Panc1 (cell line): ENCODE data around the gene GTF3A. TPM values are rescaled to one million over a fixed set of nuclear protein-coding genes. Genes with fewer than 3 reads are reported as not detected.
A peak's percentile ranks its signal among the peaks of the same experiment; 100 is the strongest.

Experiments
- ATAC-seq: fragments of 200-7000 bp; cut with Tn5 transposase; 2 replicates; pipeline ENCODE4 v1.9.1; 2020; ENCODE audit warnings: mild to moderate bottlenecking, moderate library complexity
- BruUV-seq: library from RNA; stranded (reverse); fragments of 400-500 nt; replicated peaks from 2 replicates; lab custom pipeline; 2021; lab: Mats Ljungman, UMichigan
- CTCF ChIA-PET: fragments of 300-600 bp; sonication (Branson Sonifier 250); formaldehyde crosslinking; loops from one replicate; lab custom pipeline; 2022; ENCODE audit warnings: antibody characterized with exemption; lab: Charles Lee
- POLR2A ChIA-PET: fragments of 300-600 bp; sonication (Branson Sonifier 250); formaldehyde crosslinking; loops from one replicate; lab custom pipeline; 2022; ENCODE audit warnings: antibody characterized with exemption; lab: Charles Lee
- DNase-seq: peaks from one replicate; pipeline ENCODE4 v3.0.0-alpha.2; 2010; ENCODE audit warnings: low read depth, low spot score
- H3K27ac ChIP-seq: 2 replicates; pipeline ENCODE4 v1.5.1; 2011; ENCODE audit warnings: mild to moderate bottlenecking, low read length, inconsistent platforms
- H3K27me3 ChIP-seq: fragments of 200-500 bp; sonication (Bioruptor generic); 2 replicates; pipeline ENCODE4 v1.6.0; 2014; ENCODE audit warnings: low read length, inconsistent platforms; ENCODE audit not compliant: control insufficient read depth, insufficient read depth
- H3K36me3 ChIP-seq: fragments of 200-500 bp; sonication (Bioruptor generic); 2 replicates; pipeline ENCODE4 v1.5.1; 2014; ENCODE audit warnings: inconsistent platforms, mild to moderate bottlenecking, low read length, moderate library complexity; ENCODE audit not compliant: control insufficient read depth, insufficient read depth
- H3K4me1 ChIP-seq: 2 replicates; pipeline ENCODE4 v1.5.1; 2011; ENCODE audit warnings: inconsistent platforms, mild to moderate bottlenecking, low read length, moderate library complexity; ENCODE audit not compliant: control insufficient read depth, insufficient read depth
- H3K4me3 ChIP-seq, 2 experiments: 2 replicates each; pipeline ENCODE4 v1.5.1; 2011 to 2012; ENCODE audit warnings: low read depth in 2 of 2, low read length in 2 of 2, mild to moderate bottlenecking in 2 of 2, inconsistent platforms in 1 of 2, moderate library complexity in 1 of 2
- H3K9me3 ChIP-seq: fragments of 200-500 bp; sonication (Bioruptor generic); 2 replicates; pipeline ENCODE4 v1.5.1; 2014; ENCODE audit warnings: low read depth, mild to moderate bottlenecking, inconsistent platforms, low read length, moderate library complexity; ENCODE audit not compliant: control insufficient read depth, insufficient read depth
- CTCF ChIP-seq: fragments of 450-650 bp; IDR thresholded peaks from 2 replicates; pipeline ENCODE4 v1.5.1; 2017; ENCODE audit warnings: mild to moderate bottlenecking
- POLR2AphosphoS5 ChIP-seq: IDR thresholded peaks from 2 replicates; pipeline ENCODE4 v1.6.1; 2012; ENCODE audit warnings: mild to moderate bottlenecking, low read depth, low read length, moderate library complexity
- REST ChIP-seq, 2 experiments: IDR thresholded peaks; 2 replicates each; pipeline ENCODE4 v1.6.1; 2011 to 2012; ENCODE audit warnings: low read depth in 2 of 2, control low read depth in 1 of 2, low read length in 1 of 2, mild to moderate bottlenecking in 1 of 2, moderate library complexity in 1 of 2; ENCODE audit not compliant: insufficient read depth in 1 of 2
- SIN3A ChIP-seq: IDR thresholded peaks from 2 replicates; pipeline ENCODE4 v1.6.1; 2012; ENCODE audit warnings: low read depth, mild to moderate bottlenecking, low read length, moderate library complexity, borderline replicate concordance; ENCODE audit not compliant: insufficient read depth
- TCF7L2 ChIP-seq: IDR thresholded peaks from 2 replicates; pipeline ENCODE4 v1.6.1; 2011; ENCODE audit warnings: mild to moderate bottlenecking, low read depth, low read length, inconsistent platforms
- in situ Hi-C: cut with HindIII; loops from 2 replicates; pipeline ENCODE4 v1.10.0; 2016; ENCODE audit warnings: low sequenced_read_pairs, low pct_unique_long_range_greater_than_20kb
- intact Hi-C: fragments of 100-400 bp; cut with micrococcal nuclease; formaldehyde crosslinking; loops from one replicate; pipeline ENCODE4 v1.10.0; 2022; ENCODE audit not compliant: unreplicated experiment
- total RNA-seq: library from RNA; stranded (reverse); gene quantifications from one replicate; pipeline ENCODE4 v1.2.1, GENCODE V29; 2021; ENCODE audit not compliant: unreplicated experiment

The GTF3A gene
- total RNA-seq, 1 experiment from 2014 or later = 111 TPM

DNA sequence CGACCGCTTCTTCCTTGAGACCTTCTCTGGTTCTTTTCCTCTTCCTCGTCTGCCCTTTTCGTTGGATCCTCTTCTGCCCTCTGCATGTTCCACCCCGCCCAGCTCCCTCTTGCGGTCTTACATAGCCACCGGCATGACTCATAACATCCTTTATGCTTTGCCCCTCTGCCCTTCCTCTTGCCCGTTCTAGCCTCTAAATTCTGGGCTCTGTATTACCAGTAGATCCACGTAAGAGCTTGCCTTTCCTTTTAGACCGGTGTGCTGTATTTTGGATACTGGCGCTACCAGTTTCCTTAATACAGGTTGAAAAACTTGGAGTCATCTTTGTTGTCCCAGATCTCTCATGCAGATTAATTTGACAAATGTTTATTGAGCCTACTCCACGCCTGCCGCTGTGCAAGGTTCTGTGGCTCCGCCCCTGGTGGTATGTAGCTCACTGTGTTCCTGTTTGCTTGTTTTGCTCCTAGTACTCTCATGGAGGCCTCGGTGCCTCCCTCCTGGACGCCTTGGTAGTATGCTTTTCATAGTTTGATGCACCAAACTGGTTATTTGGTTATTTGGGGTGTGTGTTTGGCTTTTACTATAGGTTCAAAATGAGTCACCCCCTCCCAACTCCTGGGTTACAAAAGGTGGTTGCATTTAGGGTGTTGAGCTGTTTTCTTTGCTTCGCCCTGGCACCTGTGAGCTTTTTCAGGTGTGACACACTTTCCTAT is 1.7 kb downstream of the GTF3A start:
- no peak for TF ChIP-seq TCF7L2
- TF ChIP-seq SIN3A = no peak
- peak; percentile 59 for TF ChIP-seq CTCF
- no peak for TF ChIP-seq POLR2AphosphoS5
- TF ChIP-seq REST (IDR thresholded peaks at IDR 0.05; ENCODE audit: insufficient read depth in 1 of 2, low read depth in 2 of 2, low read length in 1 of 2) = no peak
- ATAC-seq (peak; percentile 83), DNase-seq (no peak)
- Histone ChIP-seq H3K27me3 (no peaks in the 10 kb centered on the region), H3K9me3 (no peaks in the 10 kb centered on the region), H3K4me1 (peaks cover 11% of the 10 kb centered on the region; the same call in 1 of the 2 replicates), H3K27ac (peak overlapping the region; percentile 93), H3K4me3 (peak overlapping the region; percentile 63 to 83), H3K36me3 (peaks cover 8% of the 10 kb centered on the region)
- in situ Hi-C loops (no loop called here), intact Hi-C loops (no loop called here)
- no TSS peak for BruUV-seq
- CTCF ChIA-PET = interaction anchor here (1.0 to 1.6 kb wide), 2 partner anchors 44 to 64 kb away, joined by 3 to 9 read pairs; no protein-coding TSS in a partner anchor
- POLR2A ChIA-PET = no interaction called here

- Histone ChIP-seq H3K9me3 (no peaks in the 10 kb centered on the region), H3K27me3 (no peaks in the 10 kb centered on the region), H3K4me1 (peaks cover 11% of the 10 kb centered on the region; the same call in 1 of the 2 replicates), H3K27ac (no peak overlapping the region), H3K4me3 (no peak overlapping the region), H3K36me3 (peaks cover 8% of the 10 kb centered on the region)
- in situ Hi-C loops (no loop called here), intact Hi-C loops (no loop called here)
- CTCF ChIA-PET = no interaction called here
- TF ChIP-seq REST (IDR thresholded peaks at IDR 0.05; ENCODE audit: insufficient read depth in 1 of 2, low read depth in 2 of 2, low read length in 1 of 2) = no peak
- no peak for TF ChIP-seq CTCF
- TF ChIP-seq SIN3A = no peak
- TF ChIP-seq POLR2AphosphoS5 = no peak
- no peak for TF ChIP-seq TCF7L2
- POLR2A ChIA-PET = no interaction called here
- no TSS peak for BruUV-seq
- DNase-seq (no peak), ATAC-seq (no peak)
These were observed 3.2 kb downstream of the GTF3A start for GRCh38 chr13:27427641-27428040.
